GM23248 (cell line): ENCODE results near the gene SDCCAG8. TPM values are rescaled to one million over a fixed set of nuclear protein-coding genes. Genes with fewer than 3 reads are reported as not detected.

Experiments
- DNase-seq: peaks from one replicate; pipeline ENCODE4 v3.0.0-alpha.2; 2015
- H2AFZ ChIP-seq: fragments of 200-600 bp; sonication (generic); 2 replicates; pipeline ENCODE4 v1.6.1; 2016; ENCODE audit warnings: antibody characterized with exemption
- H3F3A ChIP-seq: fragments of 200-600 bp; sonication (generic); 2 replicates; pipeline ENCODE4 v1.6.1; 2016; ENCODE audit warnings: mild to moderate bottlenecking, antibody characterized with exemption, mixed run types; ENCODE audit not compliant: insufficient read depth
- H3K27ac ChIP-seq: fragments of 200-600 bp; sonication (generic); 2 replicates; pipeline ENCODE4 v1.5.1; 2016; ENCODE audit warnings: mild to moderate bottlenecking
- H3K27me3 ChIP-seq: fragments of 200-600 bp; sonication (generic); replicated peaks from 2 replicates; pipeline ENCODE4 v1.6.1; 2016; ENCODE audit warnings: mild to moderate bottlenecking; ENCODE audit not compliant: insufficient read depth
- H3K36me3 ChIP-seq: fragments of 200-600 bp; sonication (generic); 2 replicates; pipeline ENCODE4 v1.6.1; 2016; ENCODE audit warnings: low read depth, mild to moderate bottlenecking
- H3K4me1 ChIP-seq: fragments of 200-600 bp; sonication (generic); 2 replicates; pipeline ENCODE4 v1.6.1; 2016; ENCODE audit warnings: mild to moderate bottlenecking; ENCODE audit not compliant: insufficient read depth
- H3K4me2 ChIP-seq: fragments of 200-600 bp; sonication (generic); one replicate; pipeline ENCODE4 v1.6.1; 2016; ENCODE audit warnings: mild to moderate bottlenecking; ENCODE audit not compliant: unreplicated experiment
- H3K4me3 ChIP-seq: fragments of 200-600 bp; sonication (generic); 2 replicates; pipeline ENCODE4 v1.5.1; 2016; ENCODE audit warnings: mild to moderate bottlenecking
- H3K79me2 ChIP-seq: fragments of 200-600 bp; sonication (generic); 2 replicates; pipeline ENCODE4 v1.6.1; 2016; ENCODE audit warnings: mild to moderate bottlenecking; ENCODE audit not compliant: insufficient read depth
- H3K9ac ChIP-seq: fragments of 200-600 bp; sonication (generic); 2 replicates; pipeline ENCODE4 v1.6.1; 2016; ENCODE audit warnings: mild to moderate bottlenecking
- H3K9me2 ChIP-seq: fragments of 200-600 bp; sonication (generic); 2 replicates; pipeline ENCODE4 v1.6.1; 2016; ENCODE audit warnings: mixed run types, mild to moderate bottlenecking, moderate library complexity; ENCODE audit not compliant: insufficient read depth
- H3K9me3 ChIP-seq: fragments of 200-600 bp; sonication (generic); one replicate; pipeline ENCODE4 v1.6.1; 2017; ENCODE audit warnings: low read depth
- H4K20me1 ChIP-seq: fragments of 200-600 bp; sonication (generic); 2 replicates; pipeline ENCODE4 v1.6.0; 2016; ENCODE audit not compliant: insufficient read depth
- EZH2 ChIP-seq: fragments of 200-600 bp; sonication (generic); IDR thresholded peaks from 2 replicates; pipeline ENCODE4 v1.6.1; 2018; ENCODE audit warnings: antibody characterized with exemption, mild to moderate bottlenecking; ENCODE audit not compliant: insufficient read depth, poor library complexity, severe bottlenecking
- EZH2phosphoT487 ChIP-seq: fragments of 200-600 bp; sonication (generic); IDR thresholded peaks from 2 replicates; pipeline ENCODE4 v1.6.1; 2018; ENCODE audit warnings: antibody characterized with exemption, moderate library complexity, mild to moderate bottlenecking, low read depth; ENCODE audit not compliant: insufficient read depth
- WGBS, 2 experiments: methylation state at CpG; one replicate each; pipeline ENCODE4 v1.1.6; 2015 to 2017; ENCODE audit warnings: low lambda C conversion rate in 2 of 2, low coverage in 1 of 2; ENCODE audit errors: missing lambda C conversion rate in 2 of 2; 5-methylcytosine and 5-hydroxymethylcytosine counted together
- in situ Hi-C: fragments of 300-500 bp; cut with MboI; formaldehyde crosslinking; loops from 2 replicates; pipeline ENCODE4 v1.15.0; 2020
- polyA plus RNA-seq: library from polyadenylated mRNA; unstranded; fragments of >200 nt; fragmentation: Nextera tagmentation; extraction: Ambion mirVana; gene quantifications from 2 replicates; pipeline ENCODE4 v1.2.1, GENCODE V29; 2016
- total RNA-seq: library from RNA; depleted of rRNA; stranded (reverse); fragments of >200 nt; shearing (Covaris generic); gene quantifications from 2 replicates; pipeline ENCODE4 v1.2.3, GENCODE V29; 2014

SDCCAG8 gene
- total and polyA plus RNA-seq, 2 experiments from 2014 or later: 29.4 to 45.3 TPM

DNA sequence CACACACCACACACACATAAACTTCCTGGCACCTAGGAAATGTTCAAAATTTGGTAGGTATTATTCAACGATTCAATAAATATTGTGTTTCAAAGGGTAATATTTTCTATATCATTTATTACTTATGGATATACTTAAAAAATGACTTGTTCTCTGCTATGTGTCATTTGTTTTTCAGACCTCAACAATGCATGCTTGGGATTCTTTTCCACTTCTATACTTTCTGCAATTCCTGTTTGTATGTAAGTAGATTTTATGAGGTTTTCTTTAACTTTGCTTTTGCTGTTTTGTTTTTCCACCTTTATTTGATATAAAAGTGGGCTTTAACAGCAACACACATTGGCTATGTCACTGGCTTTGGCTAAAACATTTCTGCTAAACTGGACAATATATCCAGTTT lies 4.3 kb upstream of the SDCCAG8 start:
- WGBS, 2 experiments: 40 to 68% methylated on average over 1 of the region's 1 CpG
- no peak for TF ChIP-seq EZH2
- peak overlapping the region; percentile 85 for H3K9ac ChIP-seq

GRCh38 chr1:243253211-243253925 lies 2.5 kb upstream of the SDCCAG8 start:
- no peak overlapping the region for H2AFZ ChIP-seq
- peaks cover 12% of the 10 kb centered on the region; the same call in 1 of the 2 replicates for H4K20me1 ChIP-seq
- H3K27me3 ChIP-seq: no peaks in the 10 kb centered on the region
- peaks cover 53% of the 10 kb centered on the region for H3F3A ChIP-seq
- H3K9ac ChIP-seq: peak overlapping the region; percentile 85
- DNase-seq: peak; percentile 59
- no peaks in the 10 kb centered on the region for H3K36me3 ChIP-seq
- H3K4me3 ChIP-seq: peak overlapping the region; percentile 84
- H3K9me3 ChIP-seq: no peaks in the 10 kb centered on the region
- in situ Hi-C loops: no loop called here
- H3K27ac ChIP-seq: peak overlapping the region; percentile 88
- H3K9me2 ChIP-seq: no peaks in the 10 kb centered on the region
- peak overlapping the region; percentile 99 for H3K4me2 ChIP-seq
- H3K79me2 ChIP-seq: peaks cover 86% of the 10 kb centered on the region
- TF ChIP-seq EZH2phosphoT487 (no peak), EZH2 (no peak)
- WGBS, 2 experiments: 6 to 8% methylated on average over 8 of the region's 8 CpGs
- peaks cover 47% of the 10 kb centered on the region for H3K4me1 ChIP-seq

More for the DNA sequence above, 4.3 kb upstream of the SDCCAG8 start:
- H3K79me2 ChIP-seq: peaks cover 86% of the 10 kb centered on the region
- H4K20me1 ChIP-seq: peaks cover 17% of the 10 kb centered on the region
- no peaks in the 10 kb centered on the region for H3K36me3 ChIP-seq
- peak overlapping the region; percentile 84 for H3K4me3 ChIP-seq
- in situ Hi-C loops: no loop called here
- peaks cover 46% of the 10 kb centered on the region for H3K4me1 ChIP-seq
- H3K27me3 ChIP-seq: no peaks in the 10 kb centered on the region
- H3K9me3 ChIP-seq: no peaks in the 10 kb centered on the region
- no peaks in the 10 kb centered on the region for H3K9me2 ChIP-seq
- H3F3A ChIP-seq: peaks cover 60% of the 10 kb centered on the region
- peak; percentile 35 for DNase-seq
- peak overlapping the region; percentile 99 for H3K4me2 ChIP-seq
- peak overlapping the region; percentile 14 for H3K27ac ChIP-seq
- no peak overlapping the region for H2AFZ ChIP-seq

GRCh38 chr1:243253926-243254232 lies 2.0 kb upstream of the SDCCAG8 start:
- H3K27me3 ChIP-seq: no peaks in the 10 kb centered on the region

GRCh38 chr1:243254233-243254926 lies 1.5 kb upstream of the SDCCAG8 start:
- H3K9me3 ChIP-seq: no peaks in the 10 kb centered on the region
- H4K20me1 ChIP-seq: peaks cover 12% of the 10 kb centered on the region; the same call in 1 of the 2 replicates
- WGBS, 2 experiments: 1% methylated on average over 27 to 45 of the region's 50 CpGs
- no peaks in the 10 kb centered on the region for H3K36me3 ChIP-seq
- peaks cover 86% of the 10 kb centered on the region for H3K79me2 ChIP-seq
- peak overlapping the region; percentile 99 for H3K4me2 ChIP-seq
- no peaks in the 10 kb centered on the region for H3K9me2 ChIP-seq
- H3K27me3 ChIP-seq: no peaks in the 10 kb centered on the region
- peak; percentile 86 for DNase-seq
- peak overlapping the region; percentile 85 for H3K9ac ChIP-seq
- H3K4me3 ChIP-seq: peak overlapping the region; percentile 84
- in situ Hi-C loops: no loop called here
- TF ChIP-seq EZH2: no peak
- TF ChIP-seq EZH2phosphoT487: no peak
- peaks cover 53% of the 10 kb centered on the region for H3F3A ChIP-seq
- peak overlapping the region; percentile 89 for H2AFZ ChIP-seq
- peaks cover 47% of the 10 kb centered on the region for H3K4me1 ChIP-seq
- H3K27ac ChIP-seq: peak overlapping the region; percentile 88

More at GRCh38 chr1:243253926-243254232, 2.0 kb upstream of the SDCCAG8 start:
- Histone ChIP-seq H4K20me1 (peaks cover 12% of the 10 kb centered on the region; the same call in 1 of the 2 replicates), H3K9ac (peak overlapping the region; percentile 85), H3K4me2 (peak overlapping the region; percentile 99), H3K79me2 (peaks cover 86% of the 10 kb centered on the region), H2AFZ (peak overlapping the region; percentile 66; the same call in 1 of the 2 replicates), H3K36me3 (no peaks in the 10 kb centered on the region), H3K9me2 (no peaks in the 10 kb centered on the region), H3K4me3 (peak overlapping the region; percentile 84), H3K4me1 (peaks cover 47% of the 10 kb centered on the region), H3K9me3 (no peaks in the 10 kb centered on the region), H3K27ac (peak overlapping the region; percentile 88), H3F3A (peaks cover 53% of the 10 kb centered on the region)
- no peak for DNase-seq
- WGBS, 2 experiments: 1% methylated on average over 4 of the region's 4 CpGs
- TF ChIP-seq EZH2phosphoT487: no peak
- no peak for TF ChIP-seq EZH2
- in situ Hi-C loops: no loop called here
